SU-DHL-6 (cell line): ENCODE measurements around the gene TMIGD1.

Experiments used
- EZH2phosphoT487 ChIP-seq: fragments of 200-600 bp; sonication (generic), shearing (Covaris generic); conservative IDR thresholded peaks from 2 replicates; pipeline ENCODE4 v1.6.1; 2018; ENCODE audit warnings: mild to moderate bottlenecking, antibody characterized with exemption, low read length, moderate library complexity, mixed read lengths
- TF ChIP-seq, protein P1 (sequence below): fragments of 200-600 bp; sonication (generic); IDR thresholded peaks from one replicate; pipeline ENCODE4 v1.5.1; 2017; ENCODE audit warnings: antibody characterized with exemption, mild to moderate bottlenecking, low read length, moderate library complexity; ENCODE audit not compliant: insufficient read depth, poor library complexity, severe bottlenecking

DNA sequence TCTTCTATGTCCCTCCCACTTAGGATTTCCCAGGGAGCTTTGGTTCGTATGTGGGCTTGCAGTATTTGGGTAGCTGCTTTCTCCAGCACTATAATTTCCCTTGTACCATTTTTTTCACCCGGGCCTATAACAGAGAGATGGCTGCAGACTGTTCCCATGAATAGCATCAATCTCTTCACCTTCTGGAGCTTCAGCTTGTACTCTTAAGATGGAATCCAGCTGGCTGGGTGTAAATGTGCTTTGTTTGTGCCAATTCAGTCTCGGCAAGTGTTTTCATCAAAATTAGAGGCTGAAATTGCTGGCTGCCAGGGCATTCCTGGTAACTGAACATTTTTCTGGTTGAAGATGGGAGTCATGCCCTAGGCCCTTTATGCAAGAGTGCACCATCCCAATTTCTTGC lies 32.7 kb upstream of the TMIGD1 start:
- TF ChIP-seq, protein P1, sequence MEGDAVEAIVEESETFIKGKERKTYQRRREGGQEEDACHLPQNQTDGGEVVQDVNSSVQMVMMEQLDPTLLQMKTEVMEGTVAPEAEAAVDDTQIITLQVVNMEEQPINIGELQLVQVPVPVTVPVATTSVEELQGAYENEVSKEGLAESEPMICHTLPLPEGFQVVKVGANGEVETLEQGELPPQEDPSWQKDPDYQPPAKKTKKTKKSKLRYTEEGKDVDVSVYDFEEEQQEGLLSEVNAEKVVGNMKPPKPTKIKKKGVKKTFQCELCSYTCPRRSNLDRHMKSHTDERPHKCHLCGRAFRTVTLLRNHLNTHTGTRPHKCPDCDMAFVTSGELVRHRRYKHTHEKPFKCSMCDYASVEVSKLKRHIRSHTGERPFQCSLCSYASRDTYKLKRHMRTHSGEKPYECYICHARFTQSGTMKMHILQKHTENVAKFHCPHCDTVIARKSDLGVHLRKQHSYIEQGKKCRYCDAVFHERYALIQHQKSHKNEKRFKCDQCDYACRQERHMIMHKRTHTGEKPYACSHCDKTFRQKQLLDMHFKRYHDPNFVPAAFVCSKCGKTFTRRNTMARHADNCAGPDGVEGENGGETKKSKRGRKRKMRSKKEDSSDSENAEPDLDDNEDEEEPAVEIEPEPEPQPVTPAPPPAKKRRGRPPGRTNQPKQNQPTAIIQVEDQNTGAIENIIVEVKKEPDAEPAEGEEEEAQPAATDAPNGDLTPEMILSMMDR: no peak
- no peak for TF ChIP-seq EZH2phosphoT487
